Raji (cell line): ENCODE measurements around the gene PLXNA2.

Experiments
- POLR2A ChIP-seq: IDR thresholded peaks from 2 replicates; pipeline ENCODE4 v1.6.1; 2011; ENCODE audit warnings: low read depth, low read length, control low read depth; ENCODE audit not compliant: insufficient read depth

PLXNA2 gene

GRCh38 chr1:208238710-208239472 is 5.3 kb downstream of the PLXNA2 start:
- no peak for TF ChIP-seq POLR2A

- TF ChIP-seq POLR2A: no peak
Observed at GRCh38 chr1:208237241-208237640, 6.9 kb downstream of the PLXNA2 start.

GRCh38 chr1:208235982-208236761 is 8.0 kb downstream of the PLXNA2 start:
- TF ChIP-seq POLR2A: no peak

- no peak for TF ChIP-seq POLR2A
Observed at GRCh38 chr1:208235356-208235981, 8.7 kb downstream of the PLXNA2 start.

GRCh38 chr1:208234721-208235120 is 9.5 kb downstream of the PLXNA2 start:
- TF ChIP-seq POLR2A: no peak

- no peak for TF ChIP-seq POLR2A
Observed at GRCh38 chr1:208233978-208234377, 10.2 kb downstream of the PLXNA2 start.

GRCh38 chr1:208233546-208233945 is 10.6 kb downstream of the PLXNA2 start:
- TF ChIP-seq POLR2A: no peak

- TF ChIP-seq POLR2A: no peak
Observed at GRCh38 chr1:208232662-208233038, 11.5 kb downstream of the PLXNA2 start.

GRCh38 chr1:208231881-208232661 is 12.1 kb downstream of the PLXNA2 start:
- no peak for TF ChIP-seq POLR2A

GRCh38 chr1:208230668-208231529 is 13.3 kb downstream of the PLXNA2 start:
- no peak for TF ChIP-seq POLR2A

- TF ChIP-seq POLR2A: no peak
Observed at GRCh38 chr1:208228550-208228949, 15.6 kb downstream of the PLXNA2 start.

GRCh38 chr1:208228026-208228425 is 16.2 kb downstream of the PLXNA2 start:
- no peak for TF ChIP-seq POLR2A

GRCh38 chr1:208227366-208227765 is 16.8 kb downstream of the PLXNA2 start:
- TF ChIP-seq POLR2A: no peak
